Neural progenitor cell (in vitro differentiated cells): ENCODE results near the gene KRT8. TPM values are rescaled to one million over a fixed set of nuclear protein-coding genes. Genes with fewer than 3 reads are reported as not detected.
A peak's percentile ranks its signal among the peaks of the same experiment; 100 is the strongest.

Source experiments
- DNase-seq: peaks from one replicate; pipeline ENCODE4 v3.0.0-alpha.2; 2016; ENCODE audit warnings: low spot score
- H2AFZ ChIP-seq: fragments of 200-600 bp; sonication (generic); replicated peaks from 2 replicates; pipeline ENCODE4 v1.6.1; 2016; ENCODE audit warnings: antibody characterized with exemption
- H3F3A ChIP-seq: fragments of 200-600 bp; sonication (generic); 2 replicates; pipeline ENCODE4 v1.6.1; 2016; ENCODE audit warnings: antibody characterized with exemption, low read depth
- H3K27ac ChIP-seq: fragments of 200-600 bp; sonication (generic); 2 replicates; pipeline ENCODE4 v1.5.1; 2016; ENCODE audit warnings: mild to moderate bottlenecking
- H3K27me3 ChIP-seq: fragments of 200-600 bp; sonication (generic); 2 replicates; pipeline ENCODE4 v1.6.1; 2016; ENCODE audit warnings: mild to moderate bottlenecking, moderate library complexity
- H3K36me3 ChIP-seq: fragments of 200-600 bp; sonication (generic); 2 replicates; pipeline ENCODE4 v1.5.1; 2016
- H3K4me1 ChIP-seq: fragments of 200-600 bp; sonication (generic); 2 replicates; pipeline ENCODE4 v1.6.1; 2016; ENCODE audit warnings: mixed run types
- H3K4me2 ChIP-seq: fragments of 200-600 bp; sonication (generic); 2 replicates; pipeline ENCODE4 v1.6.1; 2016
- H3K4me3 ChIP-seq: fragments of 200-600 bp; sonication (generic); 2 replicates; pipeline ENCODE4 v1.5.1; 2016
- H3K79me2 ChIP-seq: fragments of 200-600 bp; sonication (generic); 2 replicates; pipeline ENCODE4 v1.6.1; 2016; ENCODE audit warnings: low read depth
- H3K9ac ChIP-seq: fragments of 200-600 bp; sonication (generic); 2 replicates; pipeline ENCODE4 v1.6.1; 2016
- H3K9me3 ChIP-seq: fragments of 200-600 bp; sonication (generic); 2 replicates; pipeline ENCODE4 v1.5.1; 2016; ENCODE audit warnings: low read depth
- H4K20me1 ChIP-seq: fragments of 200-600 bp; sonication (generic); 2 replicates; pipeline ENCODE4 v1.6.1; 2016; ENCODE audit warnings: low read depth
- H3K27ac Mint-ChIP-seq: 3 replicates; pipeline ENCODE4 v1.8.0; 2021; ENCODE audit warnings: mixed read lengths
- H3K27me3 Mint-ChIP-seq: 2 replicates; pipeline ENCODE4 v1.8.0; 2022; ENCODE audit warnings: low read depth, mild to moderate bottlenecking, inconsistent platforms, moderate library complexity, mixed read lengths; ENCODE audit not compliant: insufficient read depth
- H3K36me3 Mint-ChIP-seq: 3 replicates; pipeline ENCODE4 v1.8.0; 2021; ENCODE audit warnings: mixed read lengths
- H3K4me1 Mint-ChIP-seq: 3 replicates; pipeline ENCODE4 v1.8.0; 2021; ENCODE audit warnings: mixed read lengths
- H3K4me3 Mint-ChIP-seq: 3 replicates; pipeline ENCODE4 v1.8.0; 2021; ENCODE audit warnings: mild to moderate bottlenecking, moderate library complexity, mixed read lengths
- H3K9me3 Mint-ChIP-seq: 3 replicates; pipeline ENCODE4 v1.8.0; 2020; ENCODE audit warnings: mixed read lengths
- EZH2 ChIP-seq: fragments of 200-600 bp; sonication (generic); IDR thresholded peaks from 2 replicates; pipeline ENCODE4 v1.6.1; 2017; ENCODE audit warnings: antibody characterized with exemption, mild to moderate bottlenecking, moderate library complexity
- EZH2phosphoT487 ChIP-seq: fragments of 200-600 bp; sonication (generic); IDR thresholded peaks from 2 replicates; pipeline ENCODE4 v1.6.1; 2017; ENCODE audit warnings: antibody characterized with exemption
- total RNA-seq: library from RNA; depleted of rRNA; stranded (reverse); fragments of >200 nt; gene quantifications from 2 replicates; pipeline ENCODE4 v1.2.3, GENCODE V29; 2015; ENCODE audit warnings: low replicate concordance
- TF ChIP-seq, protein P1 (sequence below): fragments of 200-600 bp; sonication (generic); IDR thresholded peaks from 2 replicates; pipeline ENCODE4 v1.5.1; 2017; ENCODE audit warnings: antibody characterized with exemption, mild to moderate bottlenecking

Gene KRT8
- total RNA-seq, 1 donor from 2014 or later = 168 TPM

GRCh38 chr12:52874573-52875435, 30.1 kb downstream of the KRT8 start:
- peak overlapping the region; percentile 46 for H3K4me3 ChIP-seq
- no peaks in the 10 kb centered on the region for H3F3A ChIP-seq
- no peak overlapping the region for H2AFZ ChIP-seq
- H3K27ac ChIP-seq = no peak overlapping the region
- Mint-ChIP-seq H3K9me3 (no peaks in the 10 kb centered on the region), H3K4me1 (peaks cover 16% of the 10 kb centered on the region), H3K36me3 (no peaks in the 10 kb centered on the region), H3K27ac (peak overlapping the region; percentile 74), H3K4me3 (peak overlapping the region; percentile 79), H3K27me3 (peaks cover 29% of the 10 kb centered on the region)
- H4K20me1 ChIP-seq = no peaks in the 10 kb centered on the region
- H3K27me3 ChIP-seq = peaks cover 31% of the 10 kb centered on the region
- TF ChIP-seq EZH2phosphoT487 = no peak
- TF ChIP-seq EZH2 = no peak
- TF ChIP-seq, protein P1, sequence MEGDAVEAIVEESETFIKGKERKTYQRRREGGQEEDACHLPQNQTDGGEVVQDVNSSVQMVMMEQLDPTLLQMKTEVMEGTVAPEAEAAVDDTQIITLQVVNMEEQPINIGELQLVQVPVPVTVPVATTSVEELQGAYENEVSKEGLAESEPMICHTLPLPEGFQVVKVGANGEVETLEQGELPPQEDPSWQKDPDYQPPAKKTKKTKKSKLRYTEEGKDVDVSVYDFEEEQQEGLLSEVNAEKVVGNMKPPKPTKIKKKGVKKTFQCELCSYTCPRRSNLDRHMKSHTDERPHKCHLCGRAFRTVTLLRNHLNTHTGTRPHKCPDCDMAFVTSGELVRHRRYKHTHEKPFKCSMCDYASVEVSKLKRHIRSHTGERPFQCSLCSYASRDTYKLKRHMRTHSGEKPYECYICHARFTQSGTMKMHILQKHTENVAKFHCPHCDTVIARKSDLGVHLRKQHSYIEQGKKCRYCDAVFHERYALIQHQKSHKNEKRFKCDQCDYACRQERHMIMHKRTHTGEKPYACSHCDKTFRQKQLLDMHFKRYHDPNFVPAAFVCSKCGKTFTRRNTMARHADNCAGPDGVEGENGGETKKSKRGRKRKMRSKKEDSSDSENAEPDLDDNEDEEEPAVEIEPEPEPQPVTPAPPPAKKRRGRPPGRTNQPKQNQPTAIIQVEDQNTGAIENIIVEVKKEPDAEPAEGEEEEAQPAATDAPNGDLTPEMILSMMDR = no peak
- H3K9ac ChIP-seq = no peak overlapping the region
- no peaks in the 10 kb centered on the region for H3K36me3 ChIP-seq
- no peaks in the 10 kb centered on the region for H3K9me3 ChIP-seq
- no peak for DNase-seq
- peaks cover 12% of the 10 kb centered on the region for H3K4me1 ChIP-seq
- no peaks in the 10 kb centered on the region for H3K79me2 ChIP-seq
- peak overlapping the region; percentile 82 for H3K4me2 ChIP-seq

DNA sequence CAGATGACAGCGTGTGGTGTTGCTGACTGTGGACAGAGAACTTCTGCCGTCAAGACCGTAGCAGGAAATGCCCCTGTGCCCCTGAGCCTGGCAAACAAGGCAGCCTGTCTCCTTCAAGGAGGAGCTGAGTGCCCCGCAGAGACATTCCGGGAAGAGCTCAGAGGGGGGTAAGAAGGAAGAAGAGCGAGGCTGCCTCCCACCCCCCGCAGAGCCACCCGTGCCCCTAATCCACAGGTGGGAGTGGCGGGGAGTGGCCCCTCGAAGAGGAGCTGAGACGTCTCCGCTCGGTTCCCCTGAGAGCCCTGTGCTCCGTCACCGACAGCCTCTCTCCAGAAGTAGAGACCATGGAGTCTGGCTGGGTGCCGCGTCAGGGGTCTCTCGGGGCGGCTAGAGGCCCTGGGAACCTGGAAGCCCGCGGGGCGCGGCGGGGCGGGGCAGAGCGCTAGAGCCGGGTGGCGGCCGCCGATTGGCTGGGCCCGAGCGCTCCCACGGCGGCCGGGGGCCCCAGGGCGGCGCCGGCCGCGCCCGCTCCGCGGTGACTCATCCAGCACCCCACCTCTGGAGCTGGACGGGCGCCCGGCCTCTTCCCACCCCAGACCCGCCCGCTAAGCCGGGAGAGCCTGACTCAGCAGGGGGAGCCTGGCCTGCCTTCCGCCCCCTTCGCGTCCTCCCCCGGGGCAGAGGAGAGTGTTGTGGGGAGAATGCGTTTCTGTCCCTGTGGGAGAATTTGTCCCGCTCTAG, 30.9 kb downstream of the KRT8 start:
- Histone ChIP-seq H4K20me1 (no peaks in the 10 kb centered on the region), H2AFZ (no peak overlapping the region), H3K27me3 (peaks cover 31% of the 10 kb centered on the region), H3K27ac (no peak overlapping the region), H3K9ac (no peak overlapping the region), H3K36me3 (no peaks in the 10 kb centered on the region), H3K4me1 (peaks cover 12% of the 10 kb centered on the region), H3K9me3 (no peaks in the 10 kb centered on the region), H3K79me2 (no peaks in the 10 kb centered on the region), H3K4me2 (peak overlapping the region; percentile 82), H3K4me3 (peak overlapping the region; percentile 46), H3F3A (no peaks in the 10 kb centered on the region)
- no peaks in the 10 kb centered on the region for H3K9me3 Mint-ChIP-seq
- DNase-seq = peak; percentile 74
- H3K27me3 Mint-ChIP-seq = peaks cover 32% of the 10 kb centered on the region
- peaks cover 15% of the 10 kb centered on the region for H3K4me1 Mint-ChIP-seq
- TF ChIP-seq EZH2 = no peak
- TF ChIP-seq EZH2phosphoT487 = no peak
- TF ChIP-seq, protein P1 = no peak
- H3K4me3 Mint-ChIP-seq = peak overlapping the region; percentile 79
- H3K36me3 Mint-ChIP-seq = no peaks in the 10 kb centered on the region
- H3K27ac Mint-ChIP-seq = peak overlapping the region; percentile 74

DNA sequence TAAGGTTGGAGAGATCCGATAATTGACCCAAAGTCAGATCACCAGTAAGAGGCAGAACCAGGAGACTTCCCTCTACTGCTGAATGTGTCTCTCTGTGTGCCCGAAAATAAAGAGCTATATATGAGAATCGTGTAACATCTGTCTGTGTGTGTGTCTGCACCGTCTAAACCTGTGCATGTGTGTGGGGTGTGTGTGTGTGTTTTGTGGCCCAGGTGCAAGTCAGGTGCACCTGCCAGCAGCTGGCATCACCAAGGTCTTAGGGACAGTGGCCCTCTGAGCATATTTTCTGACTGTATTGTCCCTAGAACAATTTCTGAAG, 31.4 kb downstream of the KRT8 start:
- Mint-ChIP-seq H3K27ac (peak overlapping the region; percentile 12), H3K4me3 (peak overlapping the region; percentile 79), H3K4me1 (peaks cover 15% of the 10 kb centered on the region), H3K36me3 (no peaks in the 10 kb centered on the region), H3K27me3 (peaks cover 34% of the 10 kb centered on the region), H3K9me3 (no peaks in the 10 kb centered on the region)
- no peak for DNase-seq
- Histone ChIP-seq H3K4me3 (peak overlapping the region; percentile 46), H3K27me3 (peaks cover 31% of the 10 kb centered on the region), H3K4me2 (peak overlapping the region; percentile 82), H3K9ac (no peak overlapping the region), H3K27ac (no peak overlapping the region), H4K20me1 (no peaks in the 10 kb centered on the region), H3K4me1 (peaks cover 12% of the 10 kb centered on the region), H3F3A (no peaks in the 10 kb centered on the region), H3K36me3 (no peaks in the 10 kb centered on the region), H2AFZ (no peak overlapping the region), H3K9me3 (no peaks in the 10 kb centered on the region), H3K79me2 (no peaks in the 10 kb centered on the region)
- TF ChIP-seq, protein P1 = no peak
- TF ChIP-seq EZH2phosphoT487 = no peak
- TF ChIP-seq EZH2 = no peak
